Hematopoietic multipotent progenitor cell treated with erythropoietin and hydrocortisone succinate and interleukin-3 and kit ligand, for 4 days (in vitro differentiated cells): ENCODE measurements around the gene CDC42SE2.
"Not testable (repeated sequence)": the region's sequence is repeated elsewhere in the genome, so short reads cannot be mapped to it uniquely, and the experiment has no call there.

Source experiments
- DNase-seq: peaks from one replicate; pipeline ENCODE4 v3.0.0-alpha.2; 2015

Gene CDC42SE2

DNA sequence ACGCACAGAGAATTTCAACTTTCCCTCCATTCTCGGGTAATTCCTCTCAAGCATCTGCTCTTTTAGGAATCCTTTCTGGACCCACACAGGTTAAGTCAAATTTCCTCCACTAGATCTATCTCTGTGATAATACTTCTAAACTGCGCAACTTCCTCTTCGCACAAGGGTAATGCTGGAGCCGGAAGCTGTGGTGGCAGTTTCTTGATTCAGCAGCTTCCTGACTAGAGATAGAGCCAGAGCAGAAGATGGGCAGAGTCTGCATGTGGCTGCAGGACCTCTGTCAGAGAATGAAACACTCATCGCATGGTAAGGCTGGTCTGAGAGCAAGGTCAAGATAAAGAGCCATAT lies 11.1 kb upstream of the CDC42SE2 start:
- peak; percentile 97 for DNase-seq

DNA sequence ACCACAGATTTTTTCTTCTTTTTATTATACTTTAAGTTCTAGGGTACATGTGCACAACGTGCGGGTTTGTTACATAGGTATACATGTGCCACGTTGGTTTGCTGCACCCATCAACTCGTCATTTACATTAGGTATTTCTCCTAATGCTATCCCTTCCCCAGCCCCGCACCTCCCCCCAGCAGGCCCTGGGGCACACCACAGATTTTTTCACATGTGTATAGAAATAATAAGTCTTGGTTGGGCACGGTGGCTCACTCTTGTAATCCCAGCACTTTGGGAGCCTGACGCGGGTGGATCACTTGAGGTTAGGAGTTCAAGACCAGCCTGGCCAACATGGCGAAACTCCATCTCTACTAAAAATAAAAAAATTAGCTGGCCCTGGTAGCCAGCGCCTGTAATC lies 9.8 kb upstream of the CDC42SE2 start:
- not testable (repeated sequence) for DNase-seq

DNA sequence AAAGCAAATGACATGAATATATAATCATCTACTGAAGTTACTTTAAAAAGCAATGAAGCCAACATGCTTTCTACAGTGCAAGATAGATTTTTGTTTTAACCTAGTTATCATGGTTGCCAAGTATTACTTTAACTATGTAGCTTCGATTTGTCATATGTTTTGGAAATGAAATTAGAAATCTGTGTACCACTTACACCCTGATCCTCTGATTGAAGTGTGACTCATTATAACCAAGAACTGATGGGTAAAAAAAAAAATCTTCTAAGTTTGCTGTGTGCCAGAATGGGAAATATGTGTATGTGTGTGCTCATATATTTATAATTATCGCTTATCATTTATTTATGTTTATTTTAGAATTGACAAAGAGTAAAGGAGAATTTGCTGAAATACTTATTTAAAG lies 9.1 kb upstream of the CDC42SE2 start:
- no peak for DNase-seq

- no peak for DNase-seq
Observed at GRCh38 chr5:131256507-131256823, 7.4 kb upstream of the CDC42SE2 start.

GRCh38 chr5:131258733-131259132 lies 5.1 kb upstream of the CDC42SE2 start:
- DNase-seq = no peak

DNA sequence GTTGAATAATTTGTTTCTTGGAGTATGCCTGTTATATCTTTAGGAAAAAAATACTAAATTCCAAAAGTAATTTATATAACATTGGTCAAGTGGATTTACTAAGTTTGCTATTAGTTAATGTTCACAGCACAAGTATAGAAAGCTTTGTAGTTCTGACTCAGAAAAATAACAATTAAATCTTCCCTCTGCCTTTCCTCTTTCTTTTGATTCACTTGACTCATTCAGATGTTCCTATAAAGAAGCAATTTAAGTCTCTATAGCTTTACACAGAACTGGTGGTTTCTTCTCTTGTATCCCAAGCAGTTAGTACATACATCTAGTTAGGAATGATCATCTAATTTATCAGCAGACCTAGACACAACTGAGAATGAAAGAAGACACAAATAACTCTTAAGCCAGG lies 4.5 kb upstream of the CDC42SE2 start:
- DNase-seq = no peak

DNA sequence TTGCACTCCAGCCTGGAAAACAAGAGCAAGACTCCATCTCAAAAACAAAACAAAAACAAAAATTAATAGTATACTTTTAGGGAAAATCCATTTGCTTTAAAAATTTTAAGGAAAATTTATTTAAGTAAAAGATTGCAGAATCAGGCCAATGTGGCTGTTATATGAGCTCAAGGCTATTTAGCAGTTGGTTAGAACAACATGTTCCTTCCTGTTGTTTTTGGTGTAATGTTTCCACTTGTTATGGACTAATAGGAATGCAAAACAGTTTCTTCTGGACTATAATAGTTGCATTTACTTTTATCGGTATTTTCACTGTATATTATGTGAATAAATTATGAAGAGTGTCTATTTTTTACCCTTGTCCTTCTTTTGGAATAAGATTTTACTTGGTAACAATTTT lies 3.0 kb upstream of the CDC42SE2 start:
- no peak for DNase-seq

GRCh38 chr5:131261483-131261882 lies 2.4 kb upstream of the CDC42SE2 start:
- no peak for DNase-seq

DNA sequence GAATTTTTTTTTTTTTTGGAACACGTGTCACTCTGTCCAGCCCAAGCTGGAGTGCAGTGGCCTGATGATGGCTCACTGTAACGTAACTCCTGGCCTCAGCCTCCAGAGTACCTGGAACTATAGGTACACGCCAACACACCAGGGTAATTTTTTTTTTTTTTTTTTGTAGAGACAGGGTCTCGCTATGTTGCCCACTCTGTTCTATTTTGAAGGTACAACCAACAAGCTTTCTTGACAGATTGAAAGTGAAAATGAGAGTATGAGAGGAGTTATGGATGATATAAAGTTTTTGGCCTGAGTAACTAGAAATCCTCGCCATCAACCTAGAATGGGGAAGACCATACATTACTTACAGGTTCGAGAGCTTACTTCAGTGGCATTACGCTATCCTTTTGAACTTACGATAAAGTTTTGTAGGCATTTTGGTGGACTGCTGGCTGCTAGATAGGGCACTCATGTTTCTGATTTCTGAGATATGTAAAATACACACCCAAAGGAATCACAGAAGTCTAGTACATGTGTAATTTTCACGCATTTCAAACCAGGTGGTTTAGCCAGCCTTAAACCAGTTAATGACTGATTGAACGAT lies 806 bp upstream of the CDC42SE2 start:
- peak; percentile 64 for DNase-seq

DNA sequence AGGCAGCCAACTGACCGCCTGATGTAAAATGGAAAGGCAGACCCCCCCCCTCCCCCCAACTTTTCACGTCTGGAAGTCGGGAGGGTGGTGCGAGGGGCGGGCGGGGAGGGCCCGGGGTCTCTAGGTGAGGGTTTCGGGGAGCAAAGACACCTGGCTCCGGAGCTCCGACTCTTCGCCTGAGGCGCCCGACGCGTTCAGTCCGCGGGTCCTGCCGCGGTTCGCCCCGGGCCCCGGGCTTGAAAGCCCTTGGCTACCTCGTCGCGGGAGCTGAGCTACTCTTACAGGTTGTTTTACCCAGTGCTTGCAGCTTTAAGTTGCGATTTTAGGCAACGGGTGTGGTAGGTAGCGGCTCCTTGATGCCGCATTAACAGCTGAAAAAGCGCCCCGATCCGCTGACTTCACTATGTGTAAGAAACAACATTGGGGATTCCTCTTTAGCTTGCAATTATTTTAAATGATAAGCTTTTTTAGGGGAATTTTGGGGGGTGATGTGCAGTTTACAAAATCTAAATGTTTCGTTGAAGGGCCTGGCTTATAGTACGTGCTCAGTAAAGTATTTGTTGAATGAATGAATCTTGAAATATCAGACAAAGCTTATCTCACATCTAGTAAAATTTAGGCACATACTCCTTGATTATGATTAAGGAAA lies 722 bp downstream of the CDC42SE2 start:
- DNase-seq = peak; percentile 68

DNA sequence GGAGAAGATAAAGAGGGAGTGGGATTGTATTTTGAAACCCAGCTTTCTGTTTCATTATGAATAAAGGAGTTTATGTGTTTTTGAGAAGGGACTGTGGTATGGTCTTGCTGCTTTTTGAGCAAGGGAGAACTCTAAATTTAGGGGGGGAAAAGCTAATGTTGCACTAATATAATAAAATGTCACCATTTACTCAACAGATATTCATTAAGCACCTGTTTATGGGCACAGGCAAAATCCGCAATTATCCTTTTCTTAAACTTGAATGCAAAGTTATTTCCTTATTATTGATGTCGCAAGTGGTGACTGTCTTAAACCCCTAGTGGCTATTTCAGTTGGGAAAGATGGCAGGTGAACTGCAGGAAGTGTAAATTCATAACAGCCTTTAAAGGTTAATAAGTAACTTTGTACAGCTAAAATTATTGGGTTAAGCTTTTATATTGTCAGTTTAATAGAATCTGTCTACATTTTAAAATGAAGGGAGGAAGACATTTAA lies 1.5 kb downstream of the CDC42SE2 start:
- peak; percentile 82 for DNase-seq

GRCh38 chr5:131266370-131267060 lies 2.7 kb downstream of the CDC42SE2 start:
- DNase-seq = no peak

DNA sequence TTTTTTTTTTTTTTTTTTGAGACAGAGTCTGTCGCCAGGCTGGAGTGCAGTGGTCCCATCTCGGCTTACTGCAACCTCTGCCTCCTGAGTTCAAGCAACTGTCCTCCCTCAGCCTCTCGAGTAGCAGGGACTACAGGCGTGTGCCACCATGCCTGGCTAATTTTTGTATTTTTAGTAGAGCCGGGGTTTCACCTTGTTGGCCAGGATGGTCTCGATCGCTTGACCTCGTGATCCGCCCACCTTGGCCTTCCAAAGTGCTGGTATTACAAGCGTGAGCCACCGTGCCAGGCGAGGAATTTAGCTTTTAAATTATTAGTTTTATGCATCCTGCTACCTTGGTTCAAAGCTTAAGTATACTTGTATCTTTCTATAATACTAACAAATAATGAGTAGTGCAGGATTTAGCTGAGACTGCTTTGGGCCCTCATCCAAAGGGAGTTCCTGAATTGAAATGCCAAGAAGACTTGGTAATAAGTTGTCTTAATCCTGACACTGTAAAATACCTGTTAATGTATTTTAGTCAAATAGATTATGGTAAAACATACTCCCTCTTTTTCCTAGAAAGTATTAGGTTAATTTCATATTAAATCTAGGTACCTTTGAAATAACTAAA lies 5.0 kb downstream of the CDC42SE2 start:
- no peak for DNase-seq

DNA sequence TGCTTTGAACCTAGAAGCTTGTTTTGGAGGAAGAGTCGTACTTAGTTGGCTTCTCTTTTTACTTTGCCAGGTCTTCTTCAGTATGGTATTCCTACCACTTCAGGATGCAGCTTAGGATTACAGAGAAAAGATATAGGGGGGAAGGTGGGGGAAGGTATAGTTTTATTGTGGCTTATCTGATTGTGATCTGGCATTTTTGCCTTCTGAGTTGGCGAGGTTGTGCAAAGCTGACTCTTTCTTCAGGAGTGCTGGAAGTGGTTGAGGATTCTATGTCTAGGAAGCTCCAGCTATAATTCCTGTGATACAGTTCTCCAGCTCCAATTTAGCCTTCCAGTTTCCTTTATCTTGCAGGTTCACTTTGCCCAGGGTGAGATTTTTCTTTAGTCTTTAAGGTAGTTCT lies 7.0 kb downstream of the CDC42SE2 start:
- no peak for DNase-seq

GRCh38 chr5:131271888-131272287 lies 8.0 kb downstream of the CDC42SE2 start:
- not testable (repeated sequence) for DNase-seq

DNA sequence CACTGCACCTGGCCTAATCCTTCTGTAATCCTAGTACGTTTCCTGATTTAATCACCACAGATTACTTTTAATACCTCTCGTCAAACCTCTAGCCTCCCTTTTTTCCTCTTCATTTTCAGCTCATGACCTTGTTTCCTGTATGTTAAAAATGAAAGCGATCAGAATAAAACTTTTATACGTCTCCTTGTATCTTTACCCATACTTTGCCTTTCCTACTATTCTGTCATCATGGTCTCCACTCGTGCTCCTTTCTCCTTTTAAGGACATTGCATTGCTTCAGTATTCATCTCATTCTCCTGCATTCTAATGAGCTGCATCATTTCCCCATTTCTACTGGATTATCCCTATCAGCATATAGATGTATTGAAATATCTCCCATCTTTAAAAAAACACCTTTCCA lies 8.5 kb downstream of the CDC42SE2 start:
- DNase-seq = no peak

- no peak for DNase-seq
Observed at GRCh38 chr5:131272724-131273123, 8.9 kb downstream of the CDC42SE2 start.

GRCh38 chr5:131274326-131275063 lies 10.6 kb downstream of the CDC42SE2 start:
- DNase-seq = peak; percentile 63

DNA sequence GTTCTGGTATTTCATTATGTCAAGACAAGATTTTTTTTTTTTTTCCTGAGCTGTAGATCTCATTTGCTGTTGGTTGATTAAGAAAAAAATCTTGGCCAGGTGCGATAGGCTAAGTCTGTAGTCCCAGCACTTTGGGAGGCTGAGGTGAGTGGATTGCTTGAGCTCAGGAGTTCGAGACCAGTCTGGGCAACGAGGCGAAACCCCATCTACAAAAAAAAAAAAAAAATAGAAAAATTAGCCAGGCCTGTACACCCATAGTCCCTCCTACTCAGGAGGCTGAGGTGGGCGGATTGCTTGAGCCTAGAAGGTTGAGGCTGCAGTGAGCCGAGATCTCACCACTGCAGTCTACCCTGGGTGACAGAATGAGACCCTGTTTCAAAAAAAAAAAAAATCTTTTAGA lies 12.2 kb downstream of the CDC42SE2 start:
- no peak for DNase-seq

GRCh38 chr5:131277447-131277846 lies 13.6 kb downstream of the CDC42SE2 start:
- DNase-seq = no peak

- DNase-seq = peak; percentile 53
Observed at GRCh38 chr5:131277875-131278740, 14.3 kb downstream of the CDC42SE2 start.

DNA sequence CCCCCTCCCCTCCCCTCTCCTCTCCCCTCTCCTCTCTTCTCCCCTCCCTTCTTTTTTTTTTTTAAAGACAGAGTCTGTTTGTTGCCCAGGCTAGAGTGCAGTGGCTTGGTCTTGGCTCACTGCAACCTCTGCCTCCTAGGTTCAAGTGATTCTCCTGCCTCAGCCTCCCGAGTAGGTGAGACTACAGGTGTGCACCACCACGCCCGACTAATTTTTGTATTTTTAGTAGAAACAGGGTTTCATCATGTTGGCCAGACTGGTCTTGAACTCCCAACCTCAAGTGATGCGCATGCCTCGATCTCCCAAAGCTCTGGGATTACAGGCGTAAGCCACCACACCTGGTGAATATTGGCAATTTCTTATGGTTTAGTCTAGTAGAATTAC lies 14.9 kb downstream of the CDC42SE2 start:
- not testable (repeated sequence) for DNase-seq
